Transverse colon (tissue), 4 donors: ENCODE measurements around the gene IKZF1. TPM values are rescaled to one million over a fixed set of nuclear protein-coding genes. Genes with fewer than 3 reads are reported as not detected.

Source experiments
- DNase-seq: peaks from one replicate; pipeline ENCODE4 v3.0.0-alpha.2; 2019
- H3K27ac ChIP-seq, 4 donors: fragments of 200-600 bp; sonication (generic); 2 replicates each; pipeline ENCODE4 v1.5.1; 2016 to 2018; ENCODE audit warnings: inconsistent platforms in 4 of 4
- H3K27me3 ChIP-seq: fragments of 200-600 bp; sonication (generic); 2 replicates; pipeline ENCODE4 v1.5.1; 2017; ENCODE audit warnings: inconsistent platforms
- H3K36me3 ChIP-seq, 4 donors: fragments of 200-600 bp; sonication (generic); 2 replicates each; pipeline ENCODE4 v1.5.1; 2017 to 2019; ENCODE audit warnings: inconsistent platforms in 4 of 4
- H3K4me1 ChIP-seq, 4 donors: fragments of 200-600 bp; sonication (generic); 2 replicates each; pipeline ENCODE4 v1.5.1; 2017 to 2020; ENCODE audit warnings: inconsistent platforms in 4 of 4
- H3K4me3 ChIP-seq, 4 donors: fragments of 200-600 bp; sonication (generic); 1 replicate in 1 of 4; 2 replicates in 3 of 4; pipeline versions ENCODE4 v1.5.1 to v1.6.1; 2017 to 2019; ENCODE audit warnings: inconsistent platforms in 4 of 4
- H3K9me3 ChIP-seq, 2 donors: fragments of 200-600 bp; sonication (generic); 2 replicates each; pipeline ENCODE4 v1.5.1; 2017 to 2019; ENCODE audit warnings: inconsistent platforms in 2 of 2
- CTCF ChIP-seq, 5 experiments: fragments of 200-600 bp in 3 of 5; fragments of 450-650 bp in 2 of 5; sonication (generic) in 3 of 5; IDR thresholded peaks; 1 replicate in 2 of 5; 2 replicates in 3 of 5; pipeline ENCODE4 v1.5.1; 2016 to 2017; ENCODE audit warnings: antibody characterized with exemption in 5 of 5, inconsistent platforms in 3 of 5, mild to moderate bottlenecking in 2 of 5, moderate library complexity in 1 of 5
- EP300 ChIP-seq: sonication (generic); formaldehyde crosslinking; IDR thresholded peaks from one replicate; pipeline ENCODE4 v1.6.1; 2017; ENCODE audit warnings: antibody characterized with exemption, low read depth
- POLR2A ChIP-seq: fragments of 450-650 bp; IDR thresholded peaks from one replicate; pipeline ENCODE4 v1.6.1; 2016; ENCODE audit warnings: antibody characterized with exemption, mild to moderate bottlenecking, moderate library complexity
- POLR2AphosphoS5 ChIP-seq, 3 donors: sonication (generic); formaldehyde crosslinking; IDR thresholded peaks; one replicate each; pipeline ENCODE4 v1.6.1; 2016; ENCODE audit warnings: antibody characterized with exemption in 3 of 3
- WGBS, 2 donors: methylation state at CpG; one replicate each; pipeline ENCODE4 v1.1.5; 2018; ENCODE audit warnings: low coverage in 1 of 2; 5-methylcytosine and 5-hydroxymethylcytosine counted together
- in situ Hi-C, 4 donors: fragments of 200-750 bp; cut with MboI; loops; one replicate each; pipeline versions ENCODE4 v1.15.0 to v1.15.1; 2017; ENCODE audit warnings: low sequenced_read_pairs in 3 of 4, low pct_ligation_motif_present in 1 of 4, low pct_unique_long_range_greater_than_20kb in 1 of 4
- intact Hi-C: fragments of 100-400 bp; cut with DNase I; formaldehyde crosslinking; loops from one replicate; pipeline ENCODE4 v1.15.1; 2023; ENCODE audit warnings: low total_unique reads
- total RNA-seq, 4 donors: library from RNA; depleted of rRNA; stranded (reverse); fragments of >200 nt; gene quantifications; one replicate each; pipeline ENCODE4 v1.1.0, GENCODE V29; 2016

IKZF1 gene
- total RNA-seq, 4 donors from 2014 or later, result 9.2 to 116 (median 29.1) TPM

DNA sequence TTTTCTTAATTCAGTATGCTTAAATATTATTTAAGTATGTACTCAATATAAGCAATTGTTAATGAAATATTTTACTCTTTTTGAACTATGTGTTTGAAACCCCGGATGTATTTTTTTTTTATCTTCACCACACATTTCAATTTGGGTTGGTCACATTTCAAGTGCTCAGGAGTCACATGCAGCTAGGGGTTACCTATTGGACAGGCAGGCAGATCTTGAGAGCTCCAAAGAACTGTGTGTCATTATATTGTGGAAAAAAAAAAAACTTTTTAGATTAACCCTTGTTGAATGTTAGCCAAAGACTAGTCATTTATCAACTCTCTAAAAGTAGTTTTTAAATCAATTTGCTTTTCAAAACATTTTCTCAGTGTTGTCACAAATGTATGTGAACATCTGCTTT, 37.2 kb downstream of the IKZF1 start:
- H3K9me3 ChIP-seq, result no peaks in the 10 kb centered on the region
- no peak overlapping the region for H3K4me3 ChIP-seq
- no peak for DNase-seq
- peaks cover 0 to 2% (median 0%) of the 10 kb centered on the region in 4 donors for H3K4me1 ChIP-seq
- intact Hi-C loops, result no loop called here
- H3K36me3 ChIP-seq, result no peaks in the 10 kb centered on the region
- in situ Hi-C loops, result no loop called here
- H3K27me3 ChIP-seq, result peaks cover 5% of the 10 kb centered on the region
- no peak for TF ChIP-seq POLR2A
- TF ChIP-seq POLR2AphosphoS5 (IDR thresholded peaks at IDR 0.05), result no peak
- TF ChIP-seq EP300, result no peak
- no peak for TF ChIP-seq CTCF (IDR thresholded peaks at IDR 0.05)
- H3K27ac ChIP-seq, result peak overlapping the region in 3 of 4 donors; percentile 7 to 65 (median 37)
- 58 to 64% methylated on average over 1 of the region's 1 CpG for WGBS, 2 donors

GRCh38 chr7:50342616-50343114, 38.1 kb downstream of the IKZF1 start:
- in situ Hi-C loops (no loop called here), intact Hi-C loops (no loop called here)
- 4 to 28% methylated on average over 5 to 8 of the region's 8 CpGs for WGBS, 2 donors
- TF ChIP-seq POLR2A (peak; percentile 35), EP300 (peak; percentile 89), POLR2AphosphoS5 (IDR thresholded peaks at IDR 0.05) (peak; percentile 29 to 70 (median 62)), CTCF (IDR thresholded peaks at IDR 0.05) (no peak)
- peak; percentile 58 for DNase-seq
- H3K27ac ChIP-seq, result peak overlapping the region; percentile 7 to 63 (median 32)
- H3K4me1 ChIP-seq, result peaks cover 0 to 2% (median 0%) of the 10 kb centered on the region in 4 donors
- H3K27me3 ChIP-seq, result peaks cover 5% of the 10 kb centered on the region
- no peaks in the 10 kb centered on the region for H3K9me3 ChIP-seq
- H3K4me3 ChIP-seq, result no peak overlapping the region
- no peaks in the 10 kb centered on the region for H3K36me3 ChIP-seq

DNA sequence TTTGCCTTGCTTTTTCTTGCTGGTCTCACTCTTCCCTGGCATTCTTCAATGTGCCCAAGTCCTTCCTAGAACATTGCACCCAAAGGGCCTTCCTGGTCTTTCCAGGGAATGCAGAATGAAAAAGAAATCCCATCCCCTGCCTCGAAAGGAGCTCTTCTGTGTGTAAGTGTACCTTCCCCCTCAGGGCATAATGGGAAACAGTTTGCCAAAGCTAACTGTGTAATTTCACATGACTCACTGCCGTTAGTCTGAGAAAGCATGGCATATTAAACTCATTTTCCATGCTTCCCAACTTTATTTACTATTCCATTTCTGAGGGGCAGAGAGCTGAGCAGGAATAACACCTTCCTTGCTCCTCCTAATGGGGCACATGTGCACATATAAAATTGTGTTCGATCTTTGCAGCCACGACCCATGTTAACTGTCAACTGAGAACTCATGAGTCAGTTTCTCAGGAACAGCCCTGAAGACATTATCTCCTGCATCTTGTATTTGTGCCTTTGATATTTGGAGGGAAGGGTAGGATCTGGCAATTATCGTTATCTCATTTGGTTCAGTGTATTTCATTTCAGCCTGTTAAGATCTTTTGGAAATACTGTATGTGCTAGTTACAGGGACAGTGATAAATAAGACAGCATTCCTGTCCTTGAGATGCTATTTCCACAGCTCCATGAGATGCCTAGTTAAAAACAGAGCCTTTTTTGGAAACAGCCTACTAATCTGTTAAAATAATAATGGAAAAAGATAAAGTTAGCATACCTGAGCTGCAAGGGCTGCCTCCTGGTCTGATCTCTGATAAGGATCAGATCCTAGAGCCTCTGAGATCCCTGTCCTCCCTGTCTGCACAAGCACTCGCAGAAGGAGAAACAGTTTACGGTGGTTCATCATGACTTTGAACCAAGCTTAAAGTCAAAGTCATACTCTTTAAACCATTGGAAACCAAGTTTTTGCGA, 42.3 kb downstream of the IKZF1 start:
- DNase-seq, result no peak
- H3K4me3 ChIP-seq, result no peak overlapping the region
- peak overlapping the region in 2 of 4 donors; percentile 39 to 46 for H3K27ac ChIP-seq
- intact Hi-C loops (no loop called here), in situ Hi-C loops (no loop called here)
- no peaks in the 10 kb centered on the region for H3K9me3 ChIP-seq
- peaks cover 5% of the 10 kb centered on the region for H3K27me3 ChIP-seq
- 74 to 83% methylated on average over 4 to 8 of the region's 8 CpGs for WGBS, 2 donors
- H3K36me3 ChIP-seq, result no peaks in the 10 kb centered on the region
- TF ChIP-seq POLR2A, result no peak
- no peak for TF ChIP-seq EP300
- TF ChIP-seq CTCF (IDR thresholded peaks at IDR 0.05), result no peak
- no peak for TF ChIP-seq POLR2AphosphoS5 (IDR thresholded peaks at IDR 0.05)
- peaks cover 0 to 2% (median 0%) of the 10 kb centered on the region in 4 donors for H3K4me1 ChIP-seq

GRCh38 chr7:50347693-50348092, 43.2 kb downstream of the IKZF1 start:
- H3K9me3 ChIP-seq, result no peaks in the 10 kb centered on the region
- H3K36me3 ChIP-seq, result no peaks in the 10 kb centered on the region
- intact Hi-C loops (no loop called here), in situ Hi-C loops (no loop called here)
- TF ChIP-seq POLR2A, result no peak
- TF ChIP-seq POLR2AphosphoS5 (IDR thresholded peaks at IDR 0.05), result no peak
- TF ChIP-seq CTCF (IDR thresholded peaks at IDR 0.05), result no peak
- TF ChIP-seq EP300, result no peak
- peak overlapping the region in 1 of 4 donors; percentile 39 for H3K27ac ChIP-seq
- 85 to 94% methylated on average over 9 to 10 of the region's 10 CpGs for WGBS, 2 donors
- DNase-seq, result no peak
- no peaks in the 10 kb centered on the region for H3K4me1 ChIP-seq
- H3K4me3 ChIP-seq, result no peak overlapping the region
- peaks cover under 1% of the 10 kb centered on the region for H3K27me3 ChIP-seq
